AG09309 (cell line): ENCODE measurements around the gene MOG.
A peak's percentile ranks its signal among the peaks of the same experiment; 100 is the strongest.

Experiments used
- DNase-seq: peaks from one replicate; pipeline ENCODE4 v3.0.0-alpha.2; 2010; ENCODE audit warnings: low read depth
- H3K4me3 ChIP-seq: 2 replicates; pipeline ENCODE4 v1.5.1; 2011; ENCODE audit warnings: mild to moderate bottlenecking, low read depth, low read length, moderate library complexity; ENCODE audit not compliant: control insufficient read depth
- CTCF ChIP-seq: IDR thresholded peaks from 2 replicates; pipeline ENCODE4 v1.5.1; 2011; ENCODE audit warnings: mild to moderate bottlenecking, low read depth, low read length, inconsistent platforms; ENCODE audit not compliant: insufficient read depth, control insufficient read depth; ENCODE audit errors: missing control alignments

MOG gene

DNA sequence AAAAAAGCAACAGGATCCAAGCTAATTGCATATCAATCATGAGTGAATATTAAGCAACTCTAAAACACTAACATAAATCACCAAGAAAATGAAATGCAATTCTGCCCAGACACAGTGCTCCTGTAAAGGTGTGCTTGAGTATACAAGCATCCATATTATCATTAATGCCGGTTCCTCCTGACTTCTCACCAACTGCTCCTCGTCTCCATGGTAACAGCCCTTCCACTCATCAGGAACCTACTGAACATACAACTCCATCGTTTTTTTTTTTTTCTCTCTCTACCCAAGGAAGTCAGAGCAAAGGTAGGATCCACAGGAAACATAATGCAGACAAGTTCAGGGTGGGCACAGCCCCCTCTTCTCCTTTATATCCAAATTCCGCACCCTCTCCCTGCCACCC is 36.3 kb upstream of the MOG start:
- H3K4me3 ChIP-seq, result no peak overlapping the region
- TF ChIP-seq CTCF, result no peak
- no peak for DNase-seq

GRCh38 chr6:29624520-29624961 is 32.4 kb upstream of the MOG start:
- H3K4me3 ChIP-seq, result no peak overlapping the region
- DNase-seq, result no peak
- no peak for TF ChIP-seq CTCF

DNA sequence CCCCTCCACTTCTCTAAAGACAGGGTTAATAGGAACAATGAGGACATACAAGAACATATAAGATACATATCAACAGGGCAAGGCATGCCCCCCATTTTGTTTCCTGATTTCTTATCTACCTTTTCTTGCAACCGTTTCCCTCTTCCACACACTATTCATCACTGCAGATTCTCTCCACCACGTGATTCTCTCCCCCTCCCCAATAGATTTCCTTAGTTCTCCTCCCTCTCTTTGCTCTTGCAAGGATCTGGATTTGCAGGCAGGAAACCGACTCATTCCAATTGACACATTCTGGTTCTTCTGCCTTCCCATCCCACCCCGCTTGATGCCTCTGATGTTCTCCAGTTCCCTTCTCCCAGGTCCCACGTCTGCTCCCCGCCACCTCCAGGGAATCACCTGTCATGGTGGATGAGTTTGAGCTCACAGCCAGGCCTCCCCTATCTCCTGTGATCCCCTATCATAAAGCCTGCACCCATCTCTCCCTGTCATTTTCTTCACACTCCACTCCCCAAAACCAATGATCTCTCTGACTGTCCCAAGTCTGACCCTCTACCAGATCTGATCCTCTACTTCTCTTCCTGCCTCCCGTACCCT is 31.5 kb upstream of the MOG start:
- TF ChIP-seq CTCF, result no peak
- no peak for DNase-seq
- no peak overlapping the region for H3K4me3 ChIP-seq

- H3K4me3 ChIP-seq, result peak overlapping the region; percentile 81
- DNase-seq, result no peak
- no peak for TF ChIP-seq CTCF
These were observed 29.7 kb upstream of the MOG start for GRCh38 chr6:29626948-29627754.

DNA sequence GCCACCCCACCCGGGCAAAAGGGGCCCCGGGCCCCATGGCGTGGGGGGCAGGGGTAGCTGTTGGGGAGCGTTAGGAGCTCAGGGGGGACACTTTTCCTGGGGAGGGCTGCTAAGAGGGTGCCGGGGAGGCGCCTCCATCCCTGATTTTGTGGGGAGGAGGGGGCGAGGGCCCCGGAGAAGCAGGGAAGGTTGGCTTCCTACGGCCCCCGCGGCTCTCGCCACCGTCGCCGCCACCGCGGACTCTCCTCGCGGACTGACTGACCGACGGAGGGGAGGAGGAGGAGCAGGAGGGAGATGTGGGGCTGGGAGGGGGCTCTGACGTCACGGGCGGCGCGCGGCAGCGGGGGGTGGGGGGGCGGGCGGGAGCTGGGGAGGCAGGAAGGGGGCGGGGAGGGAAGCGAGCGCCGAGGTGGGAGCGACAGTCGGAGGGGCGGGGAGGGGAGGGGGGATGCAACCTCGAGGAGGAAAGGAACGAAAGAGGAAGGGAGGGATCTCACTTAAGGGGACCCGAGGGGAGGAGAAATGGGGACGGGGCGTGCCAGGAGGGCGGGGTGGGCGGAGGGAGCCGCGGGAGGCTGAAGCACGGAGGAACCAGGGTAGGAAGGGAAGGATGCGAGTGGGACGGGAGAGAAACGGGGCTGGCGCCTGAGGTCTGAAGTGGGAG is 29.0 kb upstream of the MOG start:
- peak; percentile 41 for DNase-seq
- TF ChIP-seq CTCF, result no peak
- H3K4me3 ChIP-seq, result peak overlapping the region; percentile 81

GRCh38 chr6:29628419-29629281 is 28.2 kb upstream of the MOG start:
- TF ChIP-seq CTCF, result peak; percentile 88
- peak overlapping the region; percentile 81 for H3K4me3 ChIP-seq
- DNase-seq, result peak; percentile 18
